GM19238 (cell line): ENCODE data around the gene ZNF814.
"Not testable (repeated sequence)": the region's sequence is repeated elsewhere in the genome, so short reads cannot be mapped to it uniquely, and the experiment has no call there.

Experiments
- DNase-seq: peaks from one replicate; pipeline ENCODE4 v3.0.0; 2011; ENCODE audit warnings: low spot score; ENCODE audit not compliant: insufficient read length

The ZNF814 gene

DNA sequence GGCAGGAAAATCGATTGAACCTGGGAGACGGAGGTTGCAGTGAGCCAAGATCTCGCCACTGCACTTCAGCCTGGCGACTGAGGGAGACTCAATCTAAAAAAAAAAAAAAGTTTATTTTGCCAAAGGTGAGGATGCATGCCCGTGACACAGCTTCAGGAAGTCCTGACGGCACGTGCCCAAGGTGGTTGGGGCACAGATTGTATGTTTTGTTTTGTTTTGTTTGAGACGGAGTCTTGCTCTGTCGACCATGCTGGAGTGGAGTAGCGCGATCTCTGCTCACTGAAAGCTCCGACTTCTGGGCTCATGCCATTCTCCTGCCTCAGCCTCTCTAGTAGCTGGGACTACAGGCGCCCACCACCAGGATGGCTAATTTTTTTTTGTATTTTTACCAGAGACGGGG is 70.9 kb downstream of the ZNF814 start:
- DNase-seq: no peak

DNA sequence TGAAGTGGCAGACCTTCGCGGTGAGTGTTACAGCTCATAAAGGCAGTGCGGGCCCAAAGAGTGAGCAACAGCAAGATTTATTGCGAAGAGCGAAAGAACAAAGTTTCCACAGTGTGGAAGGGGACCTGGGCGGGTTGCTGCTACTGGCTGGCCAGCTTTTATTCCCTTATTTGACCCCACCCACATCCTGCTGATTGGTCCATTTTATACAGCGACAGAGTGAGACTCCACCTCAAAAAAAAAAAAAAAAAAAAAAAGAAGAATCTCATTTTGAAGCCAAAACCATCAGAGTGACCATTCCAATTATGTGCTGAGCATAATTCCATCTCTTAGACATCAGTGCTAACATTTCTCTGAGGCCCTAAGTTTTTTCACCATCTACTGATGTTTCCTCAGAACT is 72.2 kb downstream of the ZNF814 start:
- no peak for DNase-seq

DNA sequence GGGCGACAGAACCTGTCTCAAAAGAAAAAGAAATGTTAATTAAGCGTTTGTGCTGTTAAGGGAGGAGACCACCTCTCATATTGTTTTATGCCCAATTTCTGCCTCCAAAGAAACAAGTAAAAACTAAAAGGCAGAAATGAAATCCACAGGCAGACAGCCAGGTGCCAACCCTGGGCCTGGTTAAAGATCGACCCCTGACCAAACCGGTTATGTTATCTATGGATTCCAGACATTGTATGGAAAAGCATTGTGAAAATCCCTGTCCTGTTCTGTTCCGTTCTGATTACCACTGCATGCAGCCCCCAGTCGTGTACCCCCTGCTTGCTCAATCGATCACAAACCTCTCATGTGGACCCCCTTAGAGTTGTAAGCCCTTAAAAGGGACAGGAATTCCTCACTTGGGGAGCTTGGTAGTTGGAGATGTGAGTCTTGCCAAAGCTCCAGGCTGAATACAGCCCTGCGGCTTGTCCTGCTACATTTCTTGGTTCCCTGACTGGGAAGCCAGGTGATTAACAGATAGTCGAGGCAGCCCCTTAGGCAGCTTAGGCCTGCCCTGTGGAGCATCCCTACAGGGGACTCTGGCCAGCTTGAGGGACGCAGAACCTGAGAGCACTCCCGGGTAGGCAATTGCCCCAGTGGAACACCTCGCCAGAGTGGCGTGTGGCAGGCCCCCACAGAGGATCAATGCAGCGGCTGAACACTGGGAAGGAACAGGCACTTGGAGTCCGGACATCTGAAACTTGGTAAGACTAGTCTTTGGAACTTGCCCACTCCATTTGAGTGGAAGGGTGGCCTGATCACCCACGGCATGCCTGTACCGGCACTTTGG is 73.4 kb downstream of the ZNF814 start:
- DNase-seq: no peak

DNA sequence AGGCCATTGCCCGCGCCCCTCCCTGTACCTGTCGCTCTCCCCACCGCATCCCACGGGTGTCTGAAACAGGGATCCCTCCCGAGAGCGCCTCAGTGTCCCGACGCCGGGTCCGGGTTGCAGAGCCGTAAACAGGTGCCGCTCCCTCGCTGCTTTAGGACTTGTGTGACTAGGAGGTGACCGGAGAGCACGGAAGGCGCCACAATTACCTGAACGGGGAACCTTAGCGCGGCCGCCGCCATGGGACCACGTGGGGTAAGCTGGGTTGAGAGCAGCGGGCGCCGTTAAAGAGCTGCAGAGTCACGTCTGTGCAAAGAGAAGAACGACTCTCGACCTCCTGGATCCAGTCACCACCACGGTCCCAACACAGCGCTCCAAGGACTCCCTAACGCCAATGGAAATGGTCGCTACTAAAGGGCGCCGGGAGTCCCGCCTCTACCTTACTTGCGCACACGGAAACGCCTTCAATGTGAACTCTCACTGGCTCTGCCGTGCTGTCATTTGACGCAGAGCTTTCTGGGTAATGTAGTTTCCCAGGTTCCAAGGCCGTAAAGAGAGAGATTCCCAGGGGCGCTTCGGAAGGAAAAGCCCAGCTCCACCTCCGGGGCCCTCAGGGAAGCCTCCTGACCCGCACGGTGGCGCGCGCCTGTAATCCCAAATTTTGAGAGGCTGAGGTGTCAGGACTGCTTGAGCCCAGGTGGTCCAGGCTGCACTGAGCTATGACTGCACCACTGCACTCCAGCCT is 74.2 kb downstream of the ZNF814 start, which contains the start of gene ZNF552:
Gene ZNF552 (minus strand): TSS at position 409 of the 742 bp plus-strand sequence. CDS start 170 bp downstream, at position 239.
- DNase-seq: peak; percentile 66

DNA sequence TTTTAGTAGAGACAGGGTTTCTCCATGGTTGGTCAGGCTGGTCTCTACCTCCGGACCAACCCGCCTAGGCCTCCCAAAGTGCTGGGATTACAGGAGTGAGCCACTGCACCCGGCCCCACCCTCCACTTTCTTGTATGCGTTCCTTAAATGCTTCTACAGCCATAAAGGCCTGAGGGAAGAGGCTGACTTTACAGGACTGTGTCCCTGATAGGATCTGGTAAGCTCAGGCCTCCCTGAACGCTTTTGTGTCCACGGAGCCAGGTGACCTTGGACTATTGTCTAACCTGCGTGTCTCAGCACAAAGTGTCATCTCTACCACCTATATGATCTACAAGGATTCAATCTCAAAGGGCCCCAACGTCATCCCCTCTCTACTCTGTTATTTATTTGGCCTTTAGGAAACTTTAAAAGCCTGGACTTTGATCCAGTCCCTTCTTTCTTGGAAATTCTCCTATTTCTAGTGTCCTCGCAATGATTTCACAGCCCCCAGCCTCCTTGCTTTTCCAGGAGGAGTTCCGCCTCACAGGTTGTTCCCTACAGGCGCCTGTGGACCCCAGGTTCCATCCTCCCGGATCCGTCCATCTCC is 74.8 kb downstream of the ZNF814 start:
- no peak for DNase-seq

DNA sequence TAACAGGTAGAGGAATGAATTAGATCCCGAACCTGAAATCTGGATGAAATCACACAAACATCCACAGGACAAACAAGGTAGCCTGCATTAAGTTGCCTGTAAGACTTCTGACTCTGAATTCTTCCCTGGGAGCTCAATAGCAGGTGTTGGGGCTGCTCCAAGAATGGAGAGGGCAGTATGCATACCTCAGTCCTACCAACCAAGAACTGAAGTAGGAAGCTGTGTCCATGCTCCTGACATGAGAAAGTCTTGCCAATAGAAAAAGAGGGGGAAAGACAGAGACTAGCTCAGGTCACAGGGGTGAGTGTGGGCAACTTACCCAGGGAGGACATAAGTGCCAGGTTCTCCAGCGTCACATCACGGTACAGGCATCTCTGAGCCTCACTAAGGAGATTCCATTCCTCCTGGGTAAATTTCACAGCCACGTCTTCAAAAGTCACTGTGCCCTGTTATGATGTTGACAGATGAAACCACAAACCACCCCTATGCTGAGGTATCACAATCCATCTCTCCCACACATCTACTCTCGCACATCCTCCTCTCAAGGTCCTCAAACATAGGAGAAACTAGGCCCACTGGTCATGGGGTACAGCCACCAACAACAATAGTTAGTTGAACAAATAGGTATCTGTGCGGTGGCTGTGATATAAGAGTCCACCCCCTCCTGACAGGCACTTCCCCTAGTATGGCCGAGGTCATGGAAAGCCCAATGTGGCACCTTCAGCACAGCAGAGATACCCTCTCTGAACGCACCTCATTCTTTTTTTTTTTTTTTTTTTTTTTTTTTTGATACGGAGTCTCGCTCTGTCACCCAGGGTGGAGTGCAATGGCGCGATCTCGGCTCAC is 75.6 kb downstream of the ZNF814 start:
- not testable (repeated sequence) for DNase-seq

DNA sequence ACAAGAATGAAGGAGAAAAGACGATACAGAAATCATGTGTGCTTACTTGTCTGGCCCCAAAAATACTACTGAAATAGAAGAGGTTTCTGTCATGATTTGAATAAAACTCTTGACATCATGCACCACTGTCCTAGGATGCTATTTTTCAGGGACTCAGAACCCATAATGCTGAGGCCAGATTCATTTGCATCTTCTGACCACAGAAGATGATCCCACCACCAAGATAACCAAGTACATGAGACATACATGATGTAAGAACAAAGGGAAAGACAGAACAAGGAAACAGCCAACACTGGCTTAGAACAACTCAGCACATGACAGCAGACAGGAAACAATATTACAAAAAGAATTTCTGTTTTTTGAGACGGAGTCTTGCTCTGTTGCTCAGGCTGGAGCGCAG is 76.6 kb downstream of the ZNF814 start:
- DNase-seq: no peak

DNA sequence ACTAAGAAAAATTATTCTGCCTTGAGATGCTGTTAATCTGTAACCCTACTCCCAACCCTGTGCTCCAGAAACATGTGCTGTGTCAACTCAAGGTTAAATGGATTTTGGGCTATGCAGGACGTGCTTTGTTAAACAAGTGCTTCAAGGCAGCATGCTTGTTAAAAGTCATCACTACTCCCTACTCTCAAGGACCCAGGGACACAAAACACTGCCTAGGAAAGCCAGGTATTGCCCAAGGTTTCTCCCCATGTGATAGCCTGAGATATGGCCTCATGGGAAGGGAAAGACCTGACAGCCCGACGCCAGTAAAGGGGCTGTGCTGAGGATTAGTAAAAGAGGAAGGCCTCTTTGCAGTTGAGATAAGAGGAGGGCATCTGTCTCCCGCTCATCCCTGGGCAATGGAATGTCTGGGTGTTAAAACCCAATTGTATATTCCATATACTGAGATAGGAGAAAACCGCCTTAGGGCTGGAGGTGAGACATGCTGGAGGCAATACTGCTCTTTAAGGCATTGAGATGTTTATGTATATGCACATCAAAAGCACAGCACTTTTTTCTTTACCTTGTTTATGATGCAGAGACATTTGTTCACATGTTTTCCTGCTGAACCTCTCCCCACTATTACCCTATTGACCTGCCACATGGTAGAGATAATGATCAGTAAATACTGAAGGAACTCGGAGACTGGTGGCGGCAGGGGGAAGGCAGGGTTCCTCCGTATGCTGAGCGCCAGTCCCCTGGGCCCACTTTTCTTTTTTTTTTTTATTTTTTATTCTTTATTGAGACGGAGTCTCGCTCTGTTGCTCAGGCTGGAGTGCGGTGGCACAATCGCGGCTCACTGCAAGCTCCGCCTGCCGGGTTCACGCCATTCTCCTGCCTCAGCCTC is 78.2 kb downstream of the ZNF814 start:
- not testable (repeated sequence) for DNase-seq

DNA sequence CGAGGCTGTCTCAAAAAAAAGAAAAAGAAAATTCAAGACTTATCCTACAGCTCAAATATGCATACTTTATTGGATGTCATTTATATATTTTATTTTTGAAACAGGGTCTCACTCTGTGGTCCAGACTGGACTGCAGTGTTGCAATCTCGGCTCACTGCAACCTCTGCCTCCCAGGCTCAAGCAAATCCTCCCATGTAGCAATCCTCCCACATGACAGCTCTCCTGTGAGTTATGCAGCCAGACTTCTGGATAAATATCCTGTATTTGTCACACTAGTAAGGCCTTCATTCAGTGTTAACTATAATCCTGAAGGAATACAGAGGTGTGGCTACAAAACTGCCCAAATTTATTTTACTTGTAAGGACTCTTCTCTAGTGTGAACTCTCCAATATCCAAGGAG is 81.3 kb downstream of the ZNF814 start:
- no peak for DNase-seq

DNA sequence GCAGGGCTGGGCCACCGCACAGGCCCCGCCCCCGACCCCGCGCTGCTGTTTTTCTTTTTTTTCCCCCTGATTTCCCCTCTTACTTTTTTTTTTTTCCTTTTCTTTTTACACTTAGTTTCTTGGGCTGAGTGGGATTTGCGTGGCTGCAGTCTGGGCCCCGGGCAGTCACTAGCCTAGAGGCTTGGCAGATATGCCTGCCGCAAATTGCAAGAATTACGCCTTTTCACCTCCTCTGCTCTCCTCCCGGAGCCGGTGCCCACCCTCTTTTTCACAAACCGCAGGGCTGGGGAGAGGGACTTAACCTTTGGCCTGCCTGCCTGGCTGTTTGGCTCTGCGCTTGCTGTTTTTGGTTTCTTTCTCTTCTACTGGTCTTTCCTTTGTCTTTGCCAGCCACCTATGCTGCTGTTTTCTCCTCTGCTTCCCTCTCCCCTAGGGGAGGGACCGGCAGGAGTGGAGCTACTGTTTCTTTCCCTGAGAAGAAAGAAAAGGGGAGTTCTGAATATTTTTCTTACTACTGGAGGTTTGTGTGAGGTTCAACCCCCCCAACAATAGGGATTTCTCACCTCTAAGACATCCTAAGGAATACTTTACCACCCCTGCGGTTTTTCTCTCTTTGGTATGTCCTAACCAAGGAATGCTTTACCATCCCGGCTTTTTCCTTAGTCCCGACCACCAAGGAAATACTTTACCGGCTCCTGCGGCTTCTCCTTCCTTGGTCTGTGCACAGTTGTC is 85.1 kb downstream of the ZNF814 start:
- no peak for DNase-seq

DNA sequence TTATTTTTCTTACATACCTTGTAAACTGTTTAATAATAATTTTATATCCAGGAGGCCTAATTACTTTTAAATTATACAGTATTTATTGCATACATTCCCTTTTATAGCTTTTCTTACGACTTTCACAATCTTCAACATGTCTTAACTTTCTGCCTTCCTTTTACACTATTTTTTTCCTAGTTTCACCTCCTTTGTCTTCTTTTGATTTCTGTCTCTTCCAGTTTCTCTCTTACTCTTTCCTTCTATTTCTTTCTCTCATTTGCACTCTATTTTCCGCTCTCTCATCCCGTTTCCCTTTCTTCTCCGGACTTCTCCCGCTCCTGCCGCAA is 85.6 kb downstream of the ZNF814 start:
- no peak for DNase-seq

DNA sequence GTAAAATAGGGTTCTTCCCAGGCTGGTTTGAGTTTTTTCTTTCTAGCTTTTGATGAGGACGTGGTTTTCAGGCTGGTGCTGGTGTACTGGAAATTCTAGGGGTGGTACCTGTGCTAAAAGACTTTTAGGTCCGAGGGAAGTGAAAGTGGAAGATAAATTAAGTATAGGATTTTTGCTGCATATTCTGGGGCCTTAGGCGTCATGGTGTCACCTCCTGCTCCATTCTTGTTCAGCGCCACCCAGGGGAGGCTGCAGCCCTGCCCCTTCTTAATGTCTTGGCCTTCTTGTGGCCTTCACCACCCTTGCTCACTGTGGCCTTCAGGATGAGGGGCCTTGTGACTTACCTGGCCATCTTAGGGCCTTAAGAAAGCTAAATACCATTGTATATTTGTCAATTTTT is 86.6 kb downstream of the ZNF814 start:
- DNase-seq: no peak

DNA sequence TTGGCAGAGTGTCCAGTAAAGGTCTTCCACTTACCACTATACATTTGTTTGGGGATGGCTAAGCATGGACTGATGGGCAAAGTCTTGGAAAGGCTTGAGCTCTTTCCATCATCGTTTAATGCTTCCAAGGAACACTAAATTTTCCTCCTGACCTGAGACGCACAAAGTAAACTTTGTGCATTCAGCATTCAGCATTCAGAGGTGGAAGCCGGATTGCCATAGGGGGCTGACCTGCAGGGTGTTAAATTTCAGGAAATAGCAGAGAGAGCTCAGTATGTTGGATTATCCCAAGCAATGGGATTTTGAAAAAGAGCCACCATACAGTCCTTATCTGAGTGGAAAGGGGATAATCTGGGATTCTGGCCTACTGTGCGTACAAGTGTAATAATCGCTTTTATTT is 88.1 kb downstream of the ZNF814 start:
- DNase-seq: no peak
